Type B pancreatic cell (in vitro differentiated cells): ENCODE measurements around the gene HSPA9. TPM values are rescaled to one million over a fixed set of nuclear protein-coding genes. Genes with fewer than 3 reads are reported as not detected.

ENCODE experiments used
- DNase-seq: peaks from one replicate; pipeline ENCODE4 v3.0.0; 2021; ENCODE audit warnings: mixed read lengths; ENCODE audit not compliant: unreplicated experiment; ENCODE audit errors: extremely low spot score
- H3K27ac Mint-ChIP-seq: 2 replicates; pipeline ENCODE4 v1.8.0; 2021; ENCODE audit warnings: mild to moderate bottlenecking, mixed read lengths
- H3K27me3 Mint-ChIP-seq: 2 replicates; pipeline ENCODE4 v1.8.0; 2021; ENCODE audit warnings: mixed read lengths
- H3K36me3 Mint-ChIP-seq: 2 replicates; pipeline ENCODE4 v1.8.0; 2021; ENCODE audit warnings: mixed read lengths
- H3K4me1 Mint-ChIP-seq: one replicate; pipeline ENCODE4 v1.8.0; 2021; ENCODE audit warnings: mixed read lengths; ENCODE audit not compliant: unreplicated experiment
- H3K4me3 Mint-ChIP-seq: 2 replicates; pipeline ENCODE4 v1.8.0; 2021; ENCODE audit warnings: mild to moderate bottlenecking, mixed read lengths
- H3K9me3 Mint-ChIP-seq: 2 replicates; pipeline ENCODE4 v1.8.0; 2021; ENCODE audit warnings: mixed read lengths
- CTCF ChIP-seq: fragments of 200-600 bp; sonication (generic); conservative IDR thresholded peaks from 2 replicates; pipeline ENCODE4 v1.5.0; 2021; ENCODE audit warnings: antibody characterized with exemption, mild to moderate bottlenecking
- total RNA-seq: library from RNA; stranded (reverse); gene quantifications from 2 replicates; pipeline ENCODE4 v1.2.1, GENCODE V29; 2021; ENCODE audit warnings: low replicate concordance

The HSPA9 gene
- total RNA-seq, 1 donor from 2014 or later, result 238 TPM

DNA sequence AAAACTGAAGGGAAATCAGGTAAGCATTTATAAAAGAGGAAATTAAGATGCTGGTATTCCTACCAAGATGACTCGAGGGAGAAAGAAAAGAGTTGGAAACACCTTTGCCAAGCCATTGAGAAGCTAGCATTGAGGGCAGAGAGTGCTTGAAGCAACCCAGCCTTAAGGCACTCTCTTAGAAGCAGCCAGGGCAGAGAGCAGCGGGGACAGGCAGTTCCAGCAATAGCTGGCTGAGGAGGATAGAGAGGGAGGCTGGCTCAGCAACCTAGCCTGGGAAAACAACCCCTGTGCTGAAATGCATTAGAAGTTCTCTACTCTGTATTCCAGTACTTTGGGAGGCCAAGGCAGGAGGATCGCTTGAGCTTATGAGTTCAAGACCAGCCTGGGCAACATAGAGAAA lies 40.3 kb upstream of the HSPA9 start:
- Mint-ChIP-seq H3K4me3 (no peak overlapping the region), H3K4me1 (peaks cover 14% of the 10 kb centered on the region), H3K9me3 (peaks cover under 1% of the 10 kb centered on the region), H3K36me3 (no peaks in the 10 kb centered on the region), H3K27ac (no peak overlapping the region), H3K27me3 (no peaks in the 10 kb centered on the region)
- TF ChIP-seq CTCF, result no peak
- DNase-seq, result no peak

DNA sequence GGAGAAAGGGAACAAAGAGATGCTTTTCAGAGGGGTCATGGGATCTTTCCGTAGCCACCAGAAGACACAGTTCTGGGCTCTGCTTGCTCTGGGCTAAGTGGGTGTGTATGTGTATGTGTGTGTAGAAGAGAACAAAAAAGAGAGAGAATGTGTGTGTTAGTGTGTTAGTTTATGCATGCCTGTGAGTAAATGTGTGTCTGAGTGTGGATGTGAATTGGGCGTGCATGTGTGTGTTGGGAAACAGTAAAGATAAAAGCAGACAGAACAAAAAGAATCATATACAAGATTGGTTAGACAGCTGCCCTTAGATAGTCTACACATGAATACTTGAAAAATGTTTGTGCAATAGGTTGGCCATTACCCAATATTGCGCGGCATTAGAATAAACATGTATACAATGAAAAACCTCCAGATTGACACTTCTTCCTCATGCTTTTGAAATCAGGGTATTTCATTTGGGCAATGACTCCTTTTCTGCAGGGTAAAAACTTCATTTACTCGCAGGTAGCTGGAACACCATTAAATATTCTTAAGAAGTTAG lies 36.5 kb upstream of the HSPA9 start:
- H3K27ac Mint-ChIP-seq, result peak overlapping the region; percentile 83
- peaks cover 32% of the 10 kb centered on the region for H3K4me1 Mint-ChIP-seq
- H3K27me3 Mint-ChIP-seq, result no peaks in the 10 kb centered on the region
- H3K36me3 Mint-ChIP-seq, result no peaks in the 10 kb centered on the region
- no peaks in the 10 kb centered on the region for H3K9me3 Mint-ChIP-seq
- DNase-seq, result no peak
- no peak for TF ChIP-seq CTCF
- H3K4me3 Mint-ChIP-seq, result peak overlapping the region; percentile 80

GRCh38 chr5:138610918-138611677 lies 35.9 kb upstream of the HSPA9 start:
- H3K27ac Mint-ChIP-seq, result peak overlapping the region; percentile 83

DNA sequence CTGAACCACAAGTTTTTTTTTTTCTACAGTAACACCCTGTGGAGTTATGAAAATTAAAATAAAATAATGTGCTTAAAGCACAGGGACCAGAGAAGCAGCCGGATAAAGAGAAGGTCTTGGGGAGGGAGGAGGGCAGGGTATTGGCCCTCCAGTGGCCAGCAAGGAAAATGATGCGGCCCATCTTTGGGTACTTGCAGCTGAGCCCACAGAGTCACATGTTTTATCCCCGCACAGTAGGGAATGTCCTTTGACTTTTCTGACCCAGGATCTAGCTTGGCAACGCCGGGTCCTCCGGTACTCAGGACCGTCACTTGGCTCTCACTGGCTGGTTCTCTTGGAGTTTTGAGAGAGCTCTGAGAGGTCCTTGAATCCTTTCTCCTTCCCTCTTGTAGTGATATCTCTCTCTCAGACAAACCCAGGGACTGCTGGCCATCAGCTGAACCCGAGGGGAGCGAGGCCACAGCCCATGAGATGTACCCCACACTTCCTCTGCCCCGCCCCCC lies 35.3 kb upstream of the HSPA9 start:
- H3K27me3 Mint-ChIP-seq, result no peaks in the 10 kb centered on the region
- no peaks in the 10 kb centered on the region for H3K9me3 Mint-ChIP-seq
- no peaks in the 10 kb centered on the region for H3K36me3 Mint-ChIP-seq
- peaks cover 42% of the 10 kb centered on the region for H3K4me1 Mint-ChIP-seq
- peak overlapping the region; percentile 80 for H3K4me3 Mint-ChIP-seq
- TF ChIP-seq CTCF, result peak; percentile 72
- DNase-seq, result no peak
- peak overlapping the region; percentile 83 for H3K27ac Mint-ChIP-seq

More at GRCh38 chr5:138610918-138611677, 35.9 kb upstream of the HSPA9 start:
- H3K4me1 Mint-ChIP-seq, result peaks cover 39% of the 10 kb centered on the region
- peak overlapping the region; percentile 80 for H3K4me3 Mint-ChIP-seq
- H3K9me3 Mint-ChIP-seq, result no peaks in the 10 kb centered on the region
- no peaks in the 10 kb centered on the region for H3K27me3 Mint-ChIP-seq
- no peak for DNase-seq
- H3K36me3 Mint-ChIP-seq, result no peaks in the 10 kb centered on the region
- TF ChIP-seq CTCF, result no peak

GRCh38 chr5:138606378-138607064 lies 31.3 kb upstream of the HSPA9 start:
- H3K4me3 Mint-ChIP-seq, result no peak overlapping the region
- H3K4me1 Mint-ChIP-seq, result peaks cover 58% of the 10 kb centered on the region
- DNase-seq, result no peak
- H3K27me3 Mint-ChIP-seq, result no peaks in the 10 kb centered on the region
- H3K36me3 Mint-ChIP-seq, result no peaks in the 10 kb centered on the region
- TF ChIP-seq CTCF, result no peak
- H3K27ac Mint-ChIP-seq, result peak overlapping the region; percentile 25
- H3K9me3 Mint-ChIP-seq, result no peaks in the 10 kb centered on the region
